Measurements from ENCODE around the gene GMIP. TPM values are rescaled to one million over a fixed set of nuclear protein-coding genes. Genes with fewer than 3 reads are reported as not detected.

Gene GMIP
- total RNA-seq, 4 donors from 2014 or later: 5.6 to 10.8 (median 8.2) TPM

DNA sequence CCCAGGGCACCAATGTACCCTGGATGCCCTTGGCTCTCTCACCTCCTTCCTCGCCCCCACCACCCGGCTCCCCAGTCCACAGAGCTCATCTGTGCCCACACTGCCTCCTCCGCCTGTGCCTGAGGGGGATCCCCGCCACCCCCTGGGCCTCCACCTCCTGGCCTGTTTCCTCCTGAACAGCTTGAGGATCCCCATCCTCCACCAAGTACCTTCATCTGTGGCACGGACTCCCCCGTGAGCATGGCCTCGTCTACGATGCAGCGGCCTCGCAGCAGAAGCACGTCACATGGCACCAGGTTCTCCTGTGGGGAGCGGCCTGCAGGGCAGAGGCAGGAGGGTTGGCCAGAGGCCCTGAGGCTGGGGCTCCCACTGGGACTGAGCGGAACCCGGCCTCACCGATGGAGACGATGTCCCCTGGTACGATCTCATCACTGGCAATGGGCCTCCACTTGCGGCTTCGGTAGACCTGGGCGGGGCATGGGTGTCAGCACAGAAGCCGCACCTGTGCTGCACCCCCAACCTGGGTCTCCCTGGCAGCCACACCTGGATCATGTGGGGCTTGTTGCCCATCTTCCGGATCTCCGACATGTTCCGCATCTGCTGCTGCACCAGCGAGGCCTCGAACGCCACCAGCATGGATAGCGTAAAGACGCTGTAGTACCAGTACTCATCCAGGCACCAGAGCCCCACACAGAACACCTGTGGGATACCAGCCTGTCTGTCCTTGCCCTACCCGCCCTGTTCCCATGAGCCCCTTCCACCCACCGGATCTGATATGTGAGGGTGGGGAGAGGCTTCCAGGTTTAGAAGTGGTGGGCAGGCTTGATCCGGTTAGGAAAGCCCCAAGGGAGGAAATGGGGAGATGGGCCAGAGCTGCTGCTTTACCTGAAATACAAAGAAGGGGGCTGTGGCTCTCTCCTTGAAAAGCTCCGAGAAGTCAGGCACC lies 13.3 kb upstream of the GMIP start:
- H3K9me3 ChIP-seq: no peaks in the 10 kb centered on the region
- no peak for DNase-seq
- TF ChIP-seq, protein P1, sequence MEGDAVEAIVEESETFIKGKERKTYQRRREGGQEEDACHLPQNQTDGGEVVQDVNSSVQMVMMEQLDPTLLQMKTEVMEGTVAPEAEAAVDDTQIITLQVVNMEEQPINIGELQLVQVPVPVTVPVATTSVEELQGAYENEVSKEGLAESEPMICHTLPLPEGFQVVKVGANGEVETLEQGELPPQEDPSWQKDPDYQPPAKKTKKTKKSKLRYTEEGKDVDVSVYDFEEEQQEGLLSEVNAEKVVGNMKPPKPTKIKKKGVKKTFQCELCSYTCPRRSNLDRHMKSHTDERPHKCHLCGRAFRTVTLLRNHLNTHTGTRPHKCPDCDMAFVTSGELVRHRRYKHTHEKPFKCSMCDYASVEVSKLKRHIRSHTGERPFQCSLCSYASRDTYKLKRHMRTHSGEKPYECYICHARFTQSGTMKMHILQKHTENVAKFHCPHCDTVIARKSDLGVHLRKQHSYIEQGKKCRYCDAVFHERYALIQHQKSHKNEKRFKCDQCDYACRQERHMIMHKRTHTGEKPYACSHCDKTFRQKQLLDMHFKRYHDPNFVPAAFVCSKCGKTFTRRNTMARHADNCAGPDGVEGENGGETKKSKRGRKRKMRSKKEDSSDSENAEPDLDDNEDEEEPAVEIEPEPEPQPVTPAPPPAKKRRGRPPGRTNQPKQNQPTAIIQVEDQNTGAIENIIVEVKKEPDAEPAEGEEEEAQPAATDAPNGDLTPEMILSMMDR (IDR thresholded peaks at IDR 0.05): no peak
- TF ChIP-seq POLR2A (IDR thresholded peaks at IDR 0.05): no peak
- H3K27ac ChIP-seq: no peak overlapping the region
- no peaks in the 10 kb centered on the region for H3K27me3 ChIP-seq
- intact Hi-C loops (cut with DNase I; ENCODE audit: low total_unique reads): no loop called here
- no peaks in the 10 kb centered on the region for H3K4me1 ChIP-seq
- H3K36me3 ChIP-seq: no peaks in the 10 kb centered on the region
- H3K4me3 ChIP-seq: no peak overlapping the region

DNA sequence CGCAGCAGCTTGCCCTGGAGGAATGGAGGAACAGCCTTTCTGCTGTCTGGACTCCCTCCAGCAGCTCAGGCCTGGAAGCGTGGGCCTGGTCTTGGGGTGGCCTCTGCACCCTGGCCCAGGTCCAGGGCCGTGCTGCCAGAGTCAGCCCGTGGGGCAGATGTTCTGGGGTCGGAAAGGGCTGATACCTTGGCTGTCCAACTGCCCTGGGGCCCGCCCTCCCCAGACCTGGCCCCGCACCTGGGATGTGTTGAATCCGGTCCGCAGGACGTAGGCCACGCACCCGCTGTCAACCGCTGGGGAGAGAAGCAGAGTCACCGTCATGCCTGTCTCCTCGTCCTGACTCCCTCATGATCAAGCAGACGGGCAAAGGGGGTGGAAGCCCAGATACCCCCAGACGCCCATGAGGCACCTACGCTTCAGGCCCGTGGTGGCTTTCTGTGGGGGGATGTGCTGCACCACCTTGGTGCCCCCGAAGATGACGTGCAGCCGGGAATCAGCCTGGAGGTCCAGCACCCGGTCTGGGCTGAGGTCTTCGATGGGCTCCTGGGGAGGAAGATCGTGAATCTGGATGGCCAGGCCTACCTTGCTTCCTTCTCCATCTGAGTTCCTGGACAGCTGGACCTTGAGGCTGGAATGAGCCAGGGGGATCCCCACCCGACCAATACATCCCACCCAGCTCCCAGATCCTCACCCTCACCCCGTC lies 12.3 kb upstream of the GMIP start:
- H3K36me3 ChIP-seq: no peaks in the 10 kb centered on the region
- DNase-seq: no peak
- H3K27ac ChIP-seq: no peak overlapping the region
- no peak overlapping the region for H3K4me3 ChIP-seq
- TF ChIP-seq, protein P1 (IDR thresholded peaks at IDR 0.05): no peak
- TF ChIP-seq POLR2A (IDR thresholded peaks at IDR 0.05): no peak
- no peaks in the 10 kb centered on the region for H3K27me3 ChIP-seq
- no peaks in the 10 kb centered on the region for H3K4me1 ChIP-seq
- intact Hi-C loops (cut with DNase I; ENCODE audit: low total_unique reads): no loop called here
- H3K9me3 ChIP-seq: no peaks in the 10 kb centered on the region

DNA sequence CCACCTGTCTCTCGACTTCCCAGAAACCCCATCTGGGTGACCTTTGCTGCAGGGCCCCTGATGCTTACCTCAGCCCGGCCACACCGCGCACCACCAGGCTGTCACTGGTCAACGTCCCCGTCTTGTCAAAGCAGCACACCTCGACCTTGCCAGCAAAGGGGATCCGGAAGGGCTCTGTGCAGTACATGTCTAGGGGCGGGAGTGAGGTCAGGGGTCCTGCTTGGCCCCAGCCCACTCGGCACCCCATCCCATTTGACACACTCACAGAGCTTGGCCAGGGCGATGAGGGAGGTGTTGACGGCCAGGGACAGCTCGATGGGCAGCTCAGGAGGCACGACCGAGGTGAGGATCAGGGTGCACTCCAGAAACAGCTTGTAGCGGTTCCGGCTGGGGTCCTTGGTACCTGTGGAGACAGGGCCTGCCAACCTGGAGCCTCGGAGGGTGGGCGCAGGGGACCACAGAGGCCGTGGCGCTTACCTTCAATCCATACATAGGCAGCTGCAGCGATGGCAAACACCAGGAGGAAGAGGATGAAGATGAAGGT lies 11.7 kb upstream of the GMIP start:
- Histone ChIP-seq H3K4me1 (no peaks in the 10 kb centered on the region), H3K27ac (no peak overlapping the region), H3K27me3 (no peaks in the 10 kb centered on the region), H3K36me3 (no peaks in the 10 kb centered on the region), H3K9me3 (no peaks in the 10 kb centered on the region), H3K4me3 (no peak overlapping the region)
- TF ChIP-seq, protein P1 (IDR thresholded peaks at IDR 0.05): no peak
- TF ChIP-seq POLR2A (IDR thresholded peaks at IDR 0.05): no peak
- no peak for DNase-seq
- intact Hi-C loops (cut with DNase I; ENCODE audit: low total_unique reads): no loop called here

DNA sequence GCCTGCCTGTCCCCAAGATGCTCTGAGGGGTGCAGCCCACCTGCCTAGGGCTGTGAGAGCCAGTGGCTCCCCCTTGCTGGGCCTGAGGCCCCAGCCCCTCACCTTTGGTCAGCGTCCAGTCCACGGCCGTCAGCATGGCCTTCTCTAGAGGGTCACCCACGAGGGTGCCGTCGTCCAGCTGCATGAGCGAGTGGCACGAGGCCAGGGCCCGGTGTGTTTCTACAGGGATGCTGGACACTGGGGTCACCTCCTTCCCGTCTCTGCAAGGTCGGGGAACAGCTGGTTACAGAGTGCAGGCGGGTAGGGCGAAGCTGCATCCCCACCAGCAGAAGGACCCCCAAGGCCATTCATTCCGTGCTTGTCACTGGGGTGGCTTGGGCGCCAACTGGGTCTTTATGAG lies 11.0 kb upstream of the GMIP start:
- H3K27me3 ChIP-seq: no peaks in the 10 kb centered on the region
- no peaks in the 10 kb centered on the region for H3K4me1 ChIP-seq
- DNase-seq: no peak
- no peak overlapping the region for H3K27ac ChIP-seq
- intact Hi-C loops (cut with DNase I; ENCODE audit: low total_unique reads): no loop called here
- H3K36me3 ChIP-seq: no peaks in the 10 kb centered on the region
- no peaks in the 10 kb centered on the region for H3K9me3 ChIP-seq
- H3K4me3 ChIP-seq: no peak overlapping the region
- TF ChIP-seq, protein P1 (IDR thresholded peaks at IDR 0.05): no peak
- TF ChIP-seq POLR2A (IDR thresholded peaks at IDR 0.05): no peak

Measured in uterus (tissue), 4 donors.